ENCODE measurements around the gene ARL5A. TPM values are rescaled to one million over a fixed set of nuclear protein-coding genes. Genes with fewer than 3 reads are reported as not detected.

ARL5A gene
- total RNA-seq, 1 donor from 2014 or later = 51.4 TPM

DNA sequence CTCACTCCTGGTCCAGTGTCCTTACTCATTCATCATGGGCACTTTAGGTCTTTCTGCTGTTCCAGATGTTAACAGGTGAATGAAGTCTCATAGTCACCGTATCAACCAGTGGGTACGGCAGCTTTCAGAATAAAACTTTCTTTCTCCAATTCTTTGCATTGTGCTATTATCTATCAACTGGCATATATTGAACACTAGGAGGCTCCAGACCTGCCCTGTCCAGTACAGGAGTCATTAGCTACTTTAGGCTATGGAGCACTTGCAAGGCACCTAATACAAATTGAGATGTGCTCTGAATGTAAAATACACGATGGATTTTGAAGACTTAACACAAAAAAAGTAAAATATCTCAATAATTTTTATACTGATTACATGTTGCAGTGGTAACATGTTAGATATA, 50.7 kb downstream of the ARL5A start:
- intact Hi-C loops (cut with DNase I) = no loop called here
- ATAC-seq (no peak), DNase-seq (ENCODE audit: low spot score) (no peak)

DNA sequence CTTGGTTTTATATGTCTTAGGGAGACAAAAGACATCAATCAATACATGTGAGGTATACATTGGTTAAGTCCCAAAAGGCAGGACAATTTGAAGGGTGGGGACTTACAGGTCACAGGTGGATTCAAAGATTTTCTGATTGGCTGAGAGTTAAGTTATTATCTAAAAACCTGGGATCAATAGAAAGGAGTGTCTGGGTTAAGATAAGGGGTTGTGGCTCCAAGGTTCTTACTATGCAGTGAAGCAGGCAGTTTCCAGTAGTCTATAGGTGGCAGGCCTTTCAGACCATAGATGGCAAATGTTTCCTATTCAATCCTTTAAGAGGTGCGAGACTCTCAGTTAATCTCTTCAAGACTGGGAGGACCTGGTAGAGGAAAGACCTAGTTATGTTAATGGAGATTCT, 51.9 kb downstream of the ARL5A start:
- no peak for ATAC-seq
- DNase-seq (ENCODE audit: low spot score) = no peak
- intact Hi-C loops (cut with DNase I) = no loop called here

DNA sequence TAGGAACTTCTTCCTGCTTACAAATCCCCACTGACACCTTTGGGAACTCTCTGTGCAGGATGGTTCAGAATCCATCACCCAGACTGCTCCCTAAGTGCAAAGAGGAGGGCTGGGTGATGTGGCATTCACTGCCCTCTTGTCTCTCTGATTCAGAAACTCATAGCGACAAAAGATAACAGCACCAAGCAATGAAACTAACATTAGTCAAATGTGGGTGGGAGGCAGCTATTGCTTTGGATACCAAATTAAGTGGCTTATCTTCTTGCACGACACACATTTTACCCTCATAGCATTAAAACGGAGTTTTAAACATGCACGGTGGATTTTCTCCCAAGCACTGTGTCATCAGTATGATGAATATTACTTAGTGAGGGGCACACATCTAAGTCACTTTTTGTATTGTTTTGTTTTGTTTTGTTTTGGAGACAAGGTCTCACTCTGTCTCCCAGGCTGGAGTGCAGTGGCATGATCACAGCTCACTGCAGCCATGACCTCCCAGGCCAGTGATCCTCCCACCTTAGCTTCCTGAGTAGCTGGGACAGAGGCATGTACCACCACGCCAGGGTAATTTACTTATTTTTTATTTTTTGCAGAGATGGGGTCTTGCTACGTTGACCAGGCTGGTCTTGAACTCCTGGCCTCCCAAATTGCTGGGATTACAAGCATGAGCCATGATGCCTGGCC, 53.0 kb downstream of the ARL5A start:
- ATAC-seq = peak; percentile 30
- DNase-seq (ENCODE audit: low spot score) = no peak
- intact Hi-C loops (cut with DNase I) = no loop called here

DNA sequence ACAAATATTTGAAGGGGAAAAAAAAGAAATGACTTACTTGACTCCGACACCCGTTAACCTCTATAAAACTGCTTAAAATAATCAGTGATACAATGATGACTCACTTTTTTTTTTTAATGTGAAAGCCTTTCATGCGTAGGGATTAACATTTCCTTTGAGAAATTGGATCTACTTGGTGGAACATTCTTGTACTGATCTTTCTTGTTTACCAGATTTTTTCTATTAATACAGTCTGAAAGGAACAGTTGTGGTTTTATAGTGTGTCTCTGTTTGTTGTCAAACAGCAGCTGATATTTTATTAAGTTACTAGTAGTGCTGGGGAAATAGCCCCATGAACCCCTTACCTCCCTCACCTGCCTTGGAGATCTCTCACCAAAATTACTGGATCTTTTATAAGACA, 53.7 kb downstream of the ARL5A start:
- peak; percentile 78 for ATAC-seq
- no peak for DNase-seq (ENCODE audit: low spot score)
- intact Hi-C loops (cut with DNase I) = no loop called here

DNA sequence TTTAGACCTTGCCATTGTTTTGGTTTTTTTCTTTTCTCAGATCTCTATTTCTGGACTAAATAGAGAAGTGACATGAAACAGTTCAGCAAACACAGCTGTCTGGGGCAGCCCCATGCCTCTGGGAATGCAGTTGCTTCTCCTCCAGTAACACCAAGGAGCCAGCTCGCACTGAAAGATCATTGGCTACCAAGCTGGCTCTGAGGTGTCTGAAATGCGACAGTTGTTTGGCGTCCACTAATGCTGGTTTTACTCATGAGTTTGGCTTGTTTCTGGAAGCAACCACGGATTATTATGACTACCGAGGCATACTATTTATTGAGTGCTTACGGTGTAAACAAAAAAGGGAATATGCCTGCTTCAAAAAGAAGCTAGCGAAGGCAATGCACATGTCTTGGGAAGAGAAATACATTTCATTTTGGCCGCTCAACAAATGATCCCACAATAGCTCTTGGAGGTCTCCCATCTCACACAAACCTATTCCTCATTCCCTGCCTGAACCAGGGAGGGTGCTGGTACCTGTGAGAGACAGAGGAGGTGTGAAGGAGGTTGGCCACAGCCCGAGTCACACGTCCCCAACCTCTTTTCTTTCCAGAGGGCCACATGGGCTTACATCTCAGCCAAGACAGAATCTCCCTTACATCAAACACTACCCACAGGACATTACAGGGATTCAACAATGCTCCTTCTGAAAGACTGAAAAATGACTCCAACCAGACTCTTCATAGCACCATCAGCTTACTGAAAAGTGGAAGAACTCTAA, 56.4 kb downstream of the ARL5A start:
- intact Hi-C loops (cut with DNase I) = no loop called here
- peak; percentile 63 for ATAC-seq
- DNase-seq (ENCODE audit: low spot score) = no peak

DNA sequence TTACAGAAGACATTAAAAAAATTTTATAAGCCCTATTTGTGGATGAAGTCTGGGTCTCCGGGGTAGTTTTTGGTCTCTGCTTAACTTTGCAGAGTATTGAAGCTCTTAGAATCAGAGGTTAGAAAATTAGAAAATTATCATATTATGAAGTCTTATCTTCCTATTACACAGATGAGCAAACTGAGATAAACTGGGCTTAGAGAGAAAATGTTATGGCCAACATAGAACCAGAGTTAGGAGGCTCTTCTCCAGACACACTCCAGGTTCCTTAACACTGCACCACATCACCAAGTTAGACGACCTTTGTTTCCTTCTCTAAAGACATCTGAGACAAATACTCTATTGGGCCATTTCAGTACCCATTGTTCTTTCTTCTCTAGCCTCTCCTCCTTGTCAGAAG, 57.2 kb downstream of the ARL5A start:
- DNase-seq (ENCODE audit: low spot score) (no peak), ATAC-seq (no peak)
- intact Hi-C loops (cut with DNase I) = no loop called here

DNA sequence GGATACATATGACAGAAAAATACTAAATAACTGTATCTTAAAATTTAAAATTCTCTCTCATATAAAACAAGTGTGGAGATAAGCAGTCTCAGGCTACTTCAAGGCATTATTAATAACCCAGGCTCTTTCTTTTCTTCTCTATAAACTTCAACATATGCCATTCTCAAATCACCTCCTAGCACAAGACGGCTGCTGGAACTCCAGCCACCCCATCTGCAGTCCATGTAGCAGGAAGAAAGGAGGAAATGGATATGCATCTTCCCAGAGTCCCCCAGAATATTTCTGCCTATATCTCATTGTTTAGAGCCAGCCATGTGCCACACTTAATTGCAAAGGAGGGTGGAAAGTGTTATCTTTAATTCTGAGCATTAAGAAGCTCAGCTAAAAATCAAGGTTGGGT, 58.6 kb downstream of the ARL5A start:
- DNase-seq (ENCODE audit: low spot score) = no peak
- ATAC-seq = no peak
- intact Hi-C loops (cut with DNase I) = no loop called here

DNA sequence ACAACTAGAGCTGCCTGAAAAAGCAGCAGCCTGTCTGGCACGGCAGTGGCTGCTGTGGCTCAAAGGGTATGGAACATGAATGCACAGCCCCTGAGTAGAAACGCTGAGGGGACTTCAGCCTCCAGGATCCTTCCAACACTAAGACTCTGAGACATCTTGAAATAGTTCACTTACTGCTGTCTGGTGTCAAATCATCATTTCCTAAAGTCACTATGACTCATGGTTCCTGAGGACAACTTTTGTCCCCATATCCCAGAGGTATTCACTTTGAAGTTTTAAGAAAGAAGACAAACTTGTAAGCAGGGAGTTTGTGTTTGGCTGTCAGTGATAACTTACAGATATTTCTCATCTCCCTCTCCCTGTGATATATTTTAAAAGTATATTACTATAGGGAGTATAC, 60.7 kb downstream of the ARL5A start:
- DNase-seq (ENCODE audit: low spot score) (no peak), ATAC-seq (no peak)
- intact Hi-C loops (cut with DNase I) = no loop called here

DNA sequence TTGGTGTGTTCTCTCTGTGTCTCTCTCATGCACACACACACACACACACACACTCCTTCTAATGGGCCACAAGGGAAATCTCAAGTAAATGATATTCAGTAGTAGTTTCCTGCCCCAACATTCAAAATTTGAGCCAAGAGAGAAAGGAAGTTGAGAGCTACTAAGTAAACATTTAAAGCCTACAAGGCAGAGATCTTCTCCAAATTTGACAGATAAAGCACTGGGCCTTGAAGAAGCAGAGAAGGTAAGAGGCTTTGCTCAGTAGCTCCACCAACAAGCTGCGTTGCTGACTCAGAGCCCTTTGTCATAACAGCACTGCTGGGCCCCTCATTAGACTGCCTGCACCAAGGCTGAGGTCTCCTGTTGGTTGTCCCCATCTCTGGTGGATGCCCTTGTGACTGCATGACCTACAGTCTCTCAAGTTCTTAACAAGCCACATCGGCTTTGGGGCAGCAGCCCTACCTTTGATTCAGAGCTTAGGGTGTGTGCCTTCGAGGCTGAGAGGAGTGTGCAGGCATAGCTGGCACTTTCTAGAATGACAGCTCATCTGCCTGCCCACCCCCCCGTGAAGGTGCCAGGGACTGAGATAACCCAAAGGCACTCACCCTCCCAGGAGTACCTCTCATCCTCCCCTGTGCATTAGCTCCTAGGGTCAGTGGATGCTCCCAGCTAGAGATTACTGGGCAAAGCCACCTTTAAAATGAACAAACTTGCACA, 61.6 kb downstream of the ARL5A start:
- intact Hi-C loops (cut with DNase I) = no loop called here
- peak; percentile 26 for ATAC-seq
- no peak for DNase-seq (ENCODE audit: low spot score)

DNA sequence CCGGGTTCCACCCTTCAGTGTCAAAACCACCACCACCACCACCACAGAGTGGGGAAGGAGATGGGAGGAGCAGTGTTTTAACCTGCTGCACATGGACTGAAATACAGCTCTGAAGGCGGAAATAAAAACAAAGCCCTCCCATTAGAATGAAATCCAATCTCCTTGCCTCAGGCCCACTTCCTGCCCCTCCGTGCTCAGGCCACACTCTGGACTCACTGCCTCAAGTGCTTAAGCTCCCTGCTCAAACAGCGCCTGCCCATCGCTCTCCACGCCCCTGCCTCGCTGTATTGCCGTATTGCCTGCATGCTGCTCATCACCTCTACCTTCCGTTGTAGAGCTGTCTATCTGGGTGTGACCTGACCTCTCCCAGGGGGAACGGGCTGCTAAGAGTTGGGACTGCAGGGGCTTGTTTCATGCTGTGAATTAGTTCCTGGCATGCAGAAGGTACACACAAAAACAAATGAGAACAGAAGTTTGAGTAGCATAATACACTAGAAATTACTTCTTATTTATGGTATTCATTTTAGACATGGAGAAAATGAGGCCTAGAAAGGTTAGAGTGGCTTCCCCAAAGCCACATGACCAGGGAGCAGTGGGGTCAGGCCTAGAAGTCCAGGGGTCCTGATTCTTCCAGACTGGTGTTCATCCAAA, 62.3 kb downstream of the ARL5A start:
- intact Hi-C loops (cut with DNase I) = no loop called here
- no peak for DNase-seq (ENCODE audit: low spot score)
- ATAC-seq = no peak

DNA sequence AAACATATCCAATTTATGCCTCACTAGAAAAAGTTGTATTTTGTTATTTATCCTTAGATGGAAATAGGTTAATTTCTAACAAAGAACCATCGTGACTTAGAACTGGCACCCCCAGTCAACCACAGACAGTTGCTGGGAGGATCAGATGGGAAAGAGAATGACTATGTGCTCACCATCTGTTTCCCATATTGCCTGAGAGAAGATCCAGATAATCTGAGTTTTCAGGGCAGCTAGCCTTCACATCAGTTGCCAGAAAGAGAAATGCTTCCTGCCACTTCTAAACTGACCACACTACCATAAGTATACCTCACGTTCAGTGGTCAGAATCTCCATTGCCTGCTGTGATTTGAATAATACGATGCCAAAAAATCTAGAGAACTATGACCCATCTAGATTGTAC, 65.5 kb downstream of the ARL5A start:
- DNase-seq (ENCODE audit: low spot score) (no peak), ATAC-seq (no peak)
- intact Hi-C loops (cut with DNase I) = no loop called here

DNA sequence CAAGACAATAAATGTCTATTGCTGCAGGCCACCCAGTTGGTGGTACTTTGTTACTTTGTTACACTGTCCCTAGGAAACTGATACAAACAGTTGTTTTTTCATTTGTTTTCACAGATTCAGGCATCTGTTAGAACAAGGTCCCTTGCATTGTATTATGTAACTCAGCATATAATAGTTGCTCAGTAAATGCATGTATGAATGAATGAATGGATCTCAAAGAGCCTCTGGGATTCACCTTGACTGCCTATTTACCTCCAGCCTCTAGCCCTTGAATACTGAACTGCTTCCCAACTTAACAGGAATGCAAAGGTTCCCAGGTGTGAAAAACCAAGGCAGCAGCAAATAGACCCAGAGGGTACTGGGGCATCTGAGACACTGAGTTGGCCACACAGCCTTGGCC, 66.5 kb downstream of the ARL5A start:
- no peak for DNase-seq (ENCODE audit: low spot score)
- intact Hi-C loops (cut with DNase I) = no loop called here
- no peak for ATAC-seq

DNA sequence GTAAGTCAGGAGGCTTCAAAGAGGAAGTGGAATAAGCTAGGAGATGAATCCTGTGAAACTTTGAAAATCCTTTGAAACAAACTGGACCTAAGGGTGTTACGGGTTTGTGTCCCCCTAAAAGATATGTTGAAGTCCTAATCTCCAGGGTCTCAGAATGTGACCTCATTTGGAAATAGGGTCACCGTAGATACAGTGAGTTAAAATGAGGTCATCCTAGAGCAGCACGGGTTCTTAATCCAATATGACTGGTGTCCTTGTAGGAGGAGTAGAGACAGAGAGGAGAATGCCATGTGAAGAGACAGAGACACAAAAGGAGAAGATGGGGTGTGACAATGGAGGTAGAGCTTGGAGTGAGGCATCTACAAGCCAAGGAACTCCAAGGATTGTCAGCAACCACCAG, 67.0 kb downstream of the ARL5A start:
- intact Hi-C loops (cut with DNase I) = no loop called here
- ATAC-seq (no peak), DNase-seq (ENCODE audit: low spot score) (no peak)

DNA sequence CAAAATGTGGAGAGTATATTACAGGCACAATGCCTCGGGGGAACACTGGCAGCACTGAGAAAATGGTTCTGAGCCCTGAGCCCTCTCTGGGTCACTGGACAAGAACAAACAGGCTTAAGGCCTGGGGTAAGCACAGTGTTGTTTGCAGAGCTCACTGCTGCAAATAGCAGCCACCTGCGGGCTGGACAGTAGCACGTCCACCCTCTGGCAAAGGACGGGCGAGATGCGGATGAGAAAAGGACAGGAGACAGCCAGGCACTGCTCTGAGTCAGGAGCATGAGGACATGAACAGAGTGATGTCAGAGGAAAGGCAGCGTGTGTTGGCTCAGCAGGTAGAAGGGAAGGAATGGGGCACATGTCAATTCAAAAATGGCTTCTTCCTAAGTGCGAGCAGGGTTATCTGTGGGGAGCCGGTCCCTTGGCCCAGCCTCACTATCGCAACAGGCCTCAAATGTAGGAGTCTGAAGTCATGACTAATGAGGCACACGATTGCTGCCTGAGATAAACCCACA, 68.0 kb downstream of the ARL5A start:
- ATAC-seq = peak; percentile 32
- no peak for DNase-seq (ENCODE audit: low spot score)
- intact Hi-C loops (cut with DNase I) = no loop called here

DNA sequence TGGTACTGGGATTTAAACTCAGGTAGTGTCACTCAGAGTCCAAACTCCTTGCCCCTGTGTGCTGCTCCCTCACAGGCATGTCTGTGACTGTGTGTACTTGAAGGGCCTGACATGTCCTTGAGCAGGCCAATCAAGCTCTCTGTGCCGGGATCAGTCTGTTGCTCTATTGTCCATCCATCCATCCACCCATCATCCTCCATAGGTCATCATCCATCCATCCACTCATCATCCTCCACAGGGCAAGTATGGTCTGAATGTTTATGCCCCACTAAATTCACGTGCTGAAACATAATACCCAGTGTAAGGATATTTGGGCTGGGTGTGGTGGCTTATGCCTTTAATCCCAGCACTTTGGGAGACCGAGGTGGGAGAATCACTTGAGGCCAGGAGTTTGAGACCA, 69.5 kb downstream of the ARL5A start:
- ATAC-seq (no peak), DNase-seq (ENCODE audit: low spot score) (no peak)
- intact Hi-C loops (cut with DNase I) = no loop called here

DNA sequence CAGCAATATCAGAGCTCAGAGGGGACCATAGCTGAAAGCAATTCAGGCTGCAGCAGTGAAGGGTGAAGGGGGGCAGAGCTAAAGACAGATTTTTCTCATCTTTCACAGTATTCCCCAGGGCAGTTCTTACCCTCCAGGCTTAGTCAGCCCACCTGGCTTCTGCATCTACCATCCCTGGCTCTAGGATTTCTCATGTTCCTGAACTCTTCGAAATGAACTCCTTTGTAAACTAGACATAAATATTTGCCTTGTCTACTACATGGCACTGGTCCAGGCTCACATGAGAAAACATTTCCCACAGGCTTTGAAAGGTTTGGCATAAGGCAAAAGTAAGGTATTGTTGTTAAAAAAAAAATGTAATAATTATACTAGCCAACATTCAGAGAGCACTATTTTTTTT, 70.4 kb downstream of the ARL5A start:
- DNase-seq (ENCODE audit: low spot score) (no peak), ATAC-seq (no peak)
- intact Hi-C loops (cut with DNase I) = no loop called here

DNA sequence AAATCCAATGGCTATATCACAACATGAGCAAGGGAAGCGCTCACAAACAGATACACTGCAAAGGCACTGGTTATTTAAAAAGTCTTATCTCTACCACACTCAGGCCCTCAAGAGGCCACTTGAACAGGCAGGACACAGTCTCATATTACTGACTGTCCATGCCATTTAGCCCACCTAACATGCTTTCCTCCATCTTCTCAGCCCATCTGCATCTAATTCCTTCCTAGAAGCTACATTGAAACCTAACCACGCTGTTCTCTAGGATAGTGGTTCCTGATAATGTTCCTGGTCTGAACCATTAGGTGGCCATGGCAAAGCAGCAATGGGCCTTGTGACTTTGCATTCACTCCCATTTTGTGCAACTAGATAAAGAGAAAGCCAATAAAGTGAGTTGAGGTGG, 71.4 kb downstream of the ARL5A start:
- intact Hi-C loops (cut with DNase I) = no loop called here
- no peak for ATAC-seq

DNA sequence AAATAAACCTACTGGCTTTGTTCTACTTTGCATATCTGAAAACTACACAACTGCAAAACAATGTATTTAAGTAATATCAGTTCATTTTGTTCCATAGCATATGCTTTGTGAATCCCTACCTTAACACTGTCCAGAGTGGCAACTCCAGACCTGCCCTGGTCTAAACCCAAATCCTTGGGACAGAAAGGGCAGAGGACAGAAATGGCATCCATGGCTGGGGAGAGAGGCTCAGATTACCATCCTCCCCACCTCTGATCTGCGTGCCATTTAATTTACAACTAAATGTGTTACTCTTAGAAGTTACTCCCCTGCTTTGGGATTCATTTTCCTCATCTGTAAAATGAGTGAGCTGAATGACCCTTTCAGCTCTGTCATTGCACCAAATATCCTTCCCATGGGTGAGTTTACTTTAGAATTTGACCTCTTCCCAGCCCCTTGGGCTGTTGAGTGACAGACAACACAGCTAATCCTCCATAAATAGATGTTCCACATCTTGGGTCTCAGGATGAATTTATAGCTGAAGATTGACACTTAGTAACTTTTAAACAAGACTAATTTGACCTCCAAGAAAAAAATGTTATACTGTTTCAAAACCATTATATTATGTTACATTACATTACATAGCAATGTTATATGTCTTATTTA, 73.8 kb downstream of the ARL5A start:
- ATAC-seq = no peak
- intact Hi-C loops (cut with DNase I) = no loop called here
- DNase-seq (ENCODE audit: low spot score) = no peak

More for the DNA sequence above, 71.4 kb downstream of the ARL5A start:
- no peak for DNase-seq (ENCODE audit: low spot score)

DNA sequence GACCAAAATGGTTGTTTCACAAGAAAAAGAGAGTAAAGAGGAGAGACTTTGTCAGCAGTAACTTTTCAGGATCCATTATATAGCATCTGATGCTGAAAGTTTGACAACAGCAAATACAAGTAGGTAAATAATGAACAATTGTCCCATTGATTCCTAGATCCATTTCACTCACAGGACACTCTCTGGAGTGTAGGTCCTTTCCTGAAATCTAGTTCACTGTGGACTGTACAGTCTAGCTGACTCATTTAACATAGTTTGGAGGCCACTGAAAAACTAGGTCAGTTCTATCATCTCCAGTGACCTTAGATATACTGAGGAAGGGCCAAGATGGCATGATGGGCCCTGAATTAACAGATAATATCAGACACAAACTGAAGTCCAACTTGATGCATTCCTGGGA, 74.7 kb downstream of the ARL5A start:
- DNase-seq (ENCODE audit: low spot score) (no peak), ATAC-seq (no peak)
- intact Hi-C loops (cut with DNase I) = no loop called here

Measured in sciatic nerve (tissue), 2 donors.